Myocyte (in vitro differentiated cells): ENCODE data around the gene OR14A2. TPM values are rescaled to one million over a fixed set of nuclear protein-coding genes. Genes with fewer than 3 reads are reported as not detected.

ENCODE experiments used
- total RNA-seq: library from RNA; depleted of rRNA; stranded (reverse); fragments of >200 nt; gene quantifications from 2 replicates; pipeline ENCODE4 v1.2.3, GENCODE V29; 2014

The OR14A2 gene
- total RNA-seq, 1 donor from 2014 or later: not detected

Other genes with a start within 250 kb of the OR14A2 start
- not detected in 2 replicates for gene OR2C3, start 211.7 kb downstream of the OR14A2 start, total RNA-seq
- not detected in 2 replicates for gene GCSAML, start 199.0 kb downstream of the OR14A2 start, total RNA-seq
- gene OR2G2, start 159.8 kb downstream of the OR14A2 start, total RNA-seq: not detected in 2 replicates
- gene OR2G3, start 142.6 kb downstream of the OR14A2 start, total RNA-seq: not detected in 2 replicates
- not detected in 2 replicates for gene OR13G1, start 68.4 kb downstream of the OR14A2 start, total RNA-seq
- gene OR6F1, start 31.5 kb downstream of the OR14A2 start, total RNA-seq: not detected in 2 replicates
- gene OR14K1, start 9.5 kb downstream of the OR14A2 start, total RNA-seq: not detected in 2 replicates
- gene OR1C1, start 12.4 kb upstream of the OR14A2 start, total RNA-seq: not detected in 2 replicates
- gene OR14A16, start 76.0 kb upstream of the OR14A2 start, total RNA-seq: not detected in 2 replicates
- not detected in 2 replicates for gene OR11L1, start 93.8 kb upstream of the OR14A2 start, total RNA-seq
- not detected in 2 replicates for gene TRIM58, start 109.0 kb upstream of the OR14A2 start, total RNA-seq
- not detected in 2 replicates for gene OR2W3, start 147.4 kb upstream of the OR14A2 start, total RNA-seq
- not detected in 2 replicates for gene OR2T8, start 172.1 kb upstream of the OR14A2 start, total RNA-seq
- gene OR2AJ1, start 176.7 kb upstream of the OR14A2 start, total RNA-seq: not detected in 2 replicates
- gene OR2L8, start 200.7 kb upstream of the OR14A2 start, total RNA-seq: not detected in 2 replicates
- not detected in 2 replicates for gene OR2AK2, start 217.1 kb upstream of the OR14A2 start, total RNA-seq